A549 treated with Mapracorat at 1 μM for 4 hours (cell line): ENCODE results near the gene PSPH. TPM values are rescaled to one million over a fixed set of nuclear protein-coding genes. Genes with fewer than 3 reads are reported as not detected.

Experiments used
- total RNA-seq: library from RNA; stranded (reverse); fragments of 200-300 nt; extraction: Qiagen RNA extraction; gene quantifications from 5 replicates; pipeline ENCODE4 v1.2.3, GENCODE V29; 2022

Gene PSPH
- 21.3 to 25.7 TPM (median 21.9 TPM) in 5 replicates for total RNA-seq

GRCh38 chr7:56051339-56052191 lies at the start of gene PSPH, which contains the start of gene CCT6A:
Gene PSPH, minus strand, starts transcription at chr7:56051444. Its CDS starts 30,232 bp downstream, at chr7:56021212.
Gene CCT6A, plus strand, starts transcription at chr7:56051765. Its CDS starts 84 bp downstream, at chr7:56051849.

GRCh38 chr7:56092789-56093531 lies 41.7 kb upstream of the PSPH start, which contains the start of gene PHKG1:
Gene PHKG1, minus strand, starts transcription at chr7:56092952. Its CDS starts 4,011 bp downstream, at chr7:56088941.

GRCh38 chr7:56063882-56064625 lies 12.8 kb upstream of the PSPH start, which contains the start of gene SUMF2:
Gene SUMF2, plus strand, starts transcription at chr7:56064286. Its CDS starts 26 bp downstream, at chr7:56064312.

GRCh38 chr7:55964261-55965099 lies 86.8 kb downstream of the PSPH start, which contains the start of gene NIPSNAP2:
Gene NIPSNAP2, plus strand, starts transcription at chr7:55964585. Its CDS starts 25 bp downstream, at chr7:55964610.

Other genes with a start within 250 kb of the PSPH start
- gene SEPTIN14, start 188.7 kb downstream of the PSPH start, total RNA-seq = not detected in 5 replicates
- 0.49 to 1.2 TPM (median 0.56 TPM) in 5 replicates for gene ZNF713, start 164.0 kb downstream of the PSPH start, total RNA-seq
- gene MRPS17, start 99.6 kb downstream of the PSPH start, total RNA-seq = 25.4 to 30.7 TPM (median 28.8 TPM) in 5 replicates
- gene NIPSNAP2, start 86.9 kb downstream of the PSPH start, total RNA-seq = 41.4 to 58.0 TPM (median 49.2 TPM) in 5 replicates
- 251 to 287 TPM (median 264 TPM) in 5 replicates for gene CCT6A, start 321 bp upstream of the PSPH start, total RNA-seq
- gene SUMF2, start 12.8 kb upstream of the PSPH start, total RNA-seq = 106 to 116 TPM (median 114 TPM) in 5 replicates
- gene PHKG1, start 41.5 kb upstream of the PSPH start, total RNA-seq = 0.19 to 0.58 TPM (median 0.26 TPM) in 5 replicates
- gene CHCHD2, start 55.0 kb upstream of the PSPH start, total RNA-seq = 584 to 726 TPM (median 696 TPM) in 5 replicates
- not detected in 5 replicates for gene NUPR2, start 65.0 kb upstream of the PSPH start, total RNA-seq